Osteoblast (primary cell): ENCODE measurements around the gene SPIC. TPM values are rescaled to one million over a fixed set of nuclear protein-coding genes. Genes with fewer than 3 reads are reported as not detected.

Source experiments
- DNase-seq: peaks from one replicate; pipeline ENCODE4 v3.0.0; 2011; ENCODE audit warnings: low spot score, mixed read lengths; ENCODE audit not compliant: insufficient read length; ENCODE audit errors: missing footprints
- H2AFZ ChIP-seq: 2 replicates; pipeline ENCODE4 v1.6.0; 2011; ENCODE audit warnings: mild to moderate bottlenecking, low read length
- H3K27ac ChIP-seq: 2 replicates; pipeline ENCODE4 v1.5.1; 2011; ENCODE audit warnings: mild to moderate bottlenecking, low read depth, low read length, moderate library complexity
- H3K27me3 ChIP-seq: 2 replicates; pipeline ENCODE4 v1.6.0; 2012; ENCODE audit warnings: mild to moderate bottlenecking, control low read depth, inconsistent platforms, low read length, moderate library complexity; ENCODE audit not compliant: insufficient read depth
- H3K36me3 ChIP-seq: 2 replicates; pipeline ENCODE4 v1.5.1; 2011; ENCODE audit warnings: mild to moderate bottlenecking, low read length, control low read depth, moderate library complexity; ENCODE audit not compliant: insufficient read depth
- H3K4me1 ChIP-seq: 2 replicates; pipeline ENCODE4 v1.5.1; 2011; ENCODE audit warnings: mild to moderate bottlenecking, low read length, control low read depth, moderate library complexity; ENCODE audit not compliant: insufficient read depth
- H3K4me2 ChIP-seq: 2 replicates; pipeline ENCODE4 v1.6.0; 2011; ENCODE audit warnings: mild to moderate bottlenecking, low read length; ENCODE audit not compliant: insufficient read depth
- H3K4me3 ChIP-seq: fragments of 200-600 bp; sonication (generic); 3 replicates; pipeline ENCODE4 v1.5.1; 2012; ENCODE audit warnings: mild to moderate bottlenecking, low read length, inconsistent platforms; ENCODE audit not compliant: insufficient read depth
- H3K79me2 ChIP-seq: 2 replicates; pipeline ENCODE4 v1.6.0; 2012; ENCODE audit warnings: mild to moderate bottlenecking, low read length, control low read depth, inconsistent platforms; ENCODE audit not compliant: insufficient read depth
- H3K9me3 ChIP-seq: 2 replicates; pipeline ENCODE4 v1.5.1; 2011; ENCODE audit warnings: low read depth, low read length, control low read depth
- H4K20me1 ChIP-seq: 2 replicates; pipeline ENCODE4 v1.6.0; 2012; ENCODE audit warnings: mild to moderate bottlenecking, low read length, control low read depth; ENCODE audit not compliant: insufficient read depth
- total RNA-seq: library from RNA; depleted of rRNA; stranded (reverse); fragments of >200 nt; gene quantifications from 2 replicates; pipeline ENCODE4 v1.2.3, GENCODE V29; 2012
- TF ChIP-seq, protein P1 (sequence below): IDR thresholded peaks from 2 replicates; pipeline ENCODE4 v1.5.1; 2011; ENCODE audit warnings: mild to moderate bottlenecking, low read depth, low read length, moderate library complexity; ENCODE audit errors: extremely low read depth

Gene SPIC
- total RNA-seq, 1 donor, result not detected

DNA sequence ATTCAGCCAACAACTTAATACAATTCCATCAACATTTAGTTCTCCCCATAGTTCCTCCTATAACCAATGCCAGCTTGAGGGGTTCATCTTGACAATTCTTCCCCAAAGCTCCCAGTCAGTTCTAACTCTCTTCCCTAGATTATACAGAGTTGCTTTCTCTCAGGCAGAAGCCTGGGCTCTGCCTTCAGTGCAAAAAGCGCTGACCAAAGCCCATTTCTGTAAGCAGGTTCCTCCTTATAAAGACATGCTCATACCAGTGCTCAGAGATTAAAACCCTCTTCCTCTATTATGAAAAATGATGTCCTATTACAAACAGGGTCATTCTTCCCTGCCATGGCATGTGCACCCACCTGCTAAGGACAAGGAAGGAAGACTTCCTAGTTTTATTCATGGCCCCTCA, 16.2 kb downstream of the SPIC start:
- no peak overlapping the region for H3K4me2 ChIP-seq
- TF ChIP-seq, protein P1, sequence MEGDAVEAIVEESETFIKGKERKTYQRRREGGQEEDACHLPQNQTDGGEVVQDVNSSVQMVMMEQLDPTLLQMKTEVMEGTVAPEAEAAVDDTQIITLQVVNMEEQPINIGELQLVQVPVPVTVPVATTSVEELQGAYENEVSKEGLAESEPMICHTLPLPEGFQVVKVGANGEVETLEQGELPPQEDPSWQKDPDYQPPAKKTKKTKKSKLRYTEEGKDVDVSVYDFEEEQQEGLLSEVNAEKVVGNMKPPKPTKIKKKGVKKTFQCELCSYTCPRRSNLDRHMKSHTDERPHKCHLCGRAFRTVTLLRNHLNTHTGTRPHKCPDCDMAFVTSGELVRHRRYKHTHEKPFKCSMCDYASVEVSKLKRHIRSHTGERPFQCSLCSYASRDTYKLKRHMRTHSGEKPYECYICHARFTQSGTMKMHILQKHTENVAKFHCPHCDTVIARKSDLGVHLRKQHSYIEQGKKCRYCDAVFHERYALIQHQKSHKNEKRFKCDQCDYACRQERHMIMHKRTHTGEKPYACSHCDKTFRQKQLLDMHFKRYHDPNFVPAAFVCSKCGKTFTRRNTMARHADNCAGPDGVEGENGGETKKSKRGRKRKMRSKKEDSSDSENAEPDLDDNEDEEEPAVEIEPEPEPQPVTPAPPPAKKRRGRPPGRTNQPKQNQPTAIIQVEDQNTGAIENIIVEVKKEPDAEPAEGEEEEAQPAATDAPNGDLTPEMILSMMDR, result no peak
- peak; percentile 19 for DNase-seq
- H3K9me3 ChIP-seq, result no peaks in the 10 kb centered on the region
- H3K4me1 ChIP-seq, result no peaks in the 10 kb centered on the region
- no peak overlapping the region for H3K27ac ChIP-seq
- no peak overlapping the region for H3K4me3 ChIP-seq
- H3K36me3 ChIP-seq, result no peaks in the 10 kb centered on the region
- H3K27me3 ChIP-seq, result no peaks in the 10 kb centered on the region
- no peaks in the 10 kb centered on the region for H3K79me2 ChIP-seq
- H4K20me1 ChIP-seq, result no peaks in the 10 kb centered on the region
- no peak overlapping the region for H2AFZ ChIP-seq

DNA sequence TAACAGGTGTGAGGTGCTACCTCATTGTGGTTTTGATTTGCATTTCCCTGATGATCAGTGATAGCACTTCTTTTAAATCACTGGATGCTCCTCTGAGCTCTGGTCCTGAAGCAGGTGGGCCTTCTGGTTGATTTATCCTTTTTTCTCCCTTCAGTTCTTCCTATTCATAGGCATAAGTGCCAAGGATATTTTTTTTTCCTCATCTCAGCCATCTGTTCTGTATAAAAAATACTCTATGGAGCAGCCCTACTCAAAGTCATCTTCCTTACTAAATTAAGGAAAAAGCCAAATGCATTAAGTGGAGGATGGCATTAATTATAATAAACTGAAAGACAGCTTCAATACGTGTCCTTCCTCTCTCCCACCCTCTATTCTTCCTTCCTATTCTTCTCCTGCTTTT, 18.4 kb downstream of the SPIC start:
- Histone ChIP-seq H3K27ac (no peak overlapping the region), H3K79me2 (no peaks in the 10 kb centered on the region), H4K20me1 (no peaks in the 10 kb centered on the region), H3K4me3 (no peak overlapping the region), H2AFZ (no peak overlapping the region), H3K4me1 (no peaks in the 10 kb centered on the region), H3K27me3 (no peaks in the 10 kb centered on the region), H3K4me2 (no peak overlapping the region), H3K9me3 (no peaks in the 10 kb centered on the region), H3K36me3 (no peaks in the 10 kb centered on the region)
- peak; percentile 15 for DNase-seq
- TF ChIP-seq, protein P1, result no peak

DNA sequence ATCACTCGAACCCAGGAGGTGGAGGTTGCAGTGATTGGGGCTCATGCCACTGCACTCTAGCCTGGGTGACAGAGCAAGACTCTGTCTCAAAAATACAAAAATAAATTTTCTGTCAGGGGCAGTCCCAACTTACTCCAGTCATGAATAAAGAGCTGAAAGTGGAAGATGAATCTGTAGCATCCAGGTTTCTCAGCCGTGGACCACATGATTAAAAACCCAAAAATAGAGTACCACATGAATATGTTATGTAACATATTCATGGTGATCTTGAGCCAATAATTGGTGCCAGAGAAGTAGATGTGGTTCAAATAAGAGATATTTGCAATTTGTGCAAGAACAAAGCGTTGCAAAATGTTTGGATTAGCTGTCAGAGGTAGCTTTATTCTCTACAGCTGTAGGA, 23.1 kb downstream of the SPIC start:
- TF ChIP-seq, protein P1, result no peak
- no peak overlapping the region for H3K4me2 ChIP-seq
- no peaks in the 10 kb centered on the region for H3K36me3 ChIP-seq
- H3K27me3 ChIP-seq, result no peaks in the 10 kb centered on the region
- H4K20me1 ChIP-seq, result no peaks in the 10 kb centered on the region
- H2AFZ ChIP-seq, result no peak overlapping the region
- H3K9me3 ChIP-seq, result no peaks in the 10 kb centered on the region
- no peak for DNase-seq
- H3K4me3 ChIP-seq, result no peak overlapping the region
- no peak overlapping the region for H3K27ac ChIP-seq
- H3K79me2 ChIP-seq, result no peaks in the 10 kb centered on the region
- H3K4me1 ChIP-seq, result no peaks in the 10 kb centered on the region

DNA sequence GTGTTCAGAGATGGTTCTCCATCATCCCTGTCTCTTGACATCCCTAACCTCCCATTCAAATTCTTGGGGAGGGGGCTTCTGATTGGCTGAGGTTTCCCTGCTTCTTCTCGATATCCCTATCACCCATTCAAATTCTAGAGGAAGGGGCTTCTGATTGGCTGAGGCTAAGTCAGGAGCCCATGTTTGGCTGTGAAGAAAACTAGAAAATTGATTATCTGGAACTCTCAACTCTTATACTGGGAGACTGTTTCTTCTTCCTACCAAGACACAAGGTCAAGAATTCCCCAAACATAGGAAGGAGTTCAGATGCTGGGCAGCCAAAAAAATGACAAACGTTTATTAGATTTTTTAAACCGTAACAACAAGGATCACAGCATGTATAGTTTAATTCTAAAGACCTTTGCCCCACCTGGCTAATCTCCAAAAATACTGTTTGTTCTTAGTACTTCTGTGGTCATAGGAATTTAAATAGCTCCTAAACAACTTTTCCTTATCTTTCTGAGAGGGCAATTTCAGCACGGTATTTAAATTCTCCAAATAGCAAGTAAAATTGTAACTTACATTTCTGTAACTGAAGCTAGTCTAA, 26.4 kb downstream of the SPIC start:
- Histone ChIP-seq H3K27ac (no peak overlapping the region), H3K36me3 (no peaks in the 10 kb centered on the region), H3K4me2 (no peak overlapping the region), H3K4me1 (no peaks in the 10 kb centered on the region), H3K9me3 (no peaks in the 10 kb centered on the region), H4K20me1 (no peaks in the 10 kb centered on the region), H3K79me2 (no peaks in the 10 kb centered on the region), H2AFZ (no peak overlapping the region), H3K4me3 (no peak overlapping the region), H3K27me3 (no peaks in the 10 kb centered on the region)
- TF ChIP-seq, protein P1, result no peak
- DNase-seq, result no peak
